Activated CD8-positive, alpha-beta T cell treated with anti-CD3 and anti-CD28 coated beads for 36 hours (primary cell): Measurements from ENCODE around the gene FBRS. TPM values are rescaled to one million over a fixed set of nuclear protein-coding genes. Genes with fewer than 3 reads are reported as not detected.

Experiments
- ATAC-seq: fragments of 200-7000 bp; cut with Tn5 transposase; one replicate; pipeline ENCODE4 v1.10.0; 2021; ENCODE audit warnings: mild to moderate bottlenecking, moderate library complexity
- CTCF ChIA-PET: fragments of 350-600 bp; sonication (Branson Sonifier 250); formaldehyde crosslinking; loops from one replicate; lab custom pipeline; 2021; ENCODE audit warnings: antibody characterized with exemption; lab: Charles Lee
- POLR2A ChIA-PET: fragments of 350-600 bp; sonication (Branson Sonifier 250); formaldehyde crosslinking; loops from one replicate; lab custom pipeline; 2021; ENCODE audit warnings: antibody characterized with exemption; lab: Charles Lee
- DNase-seq: peaks from one replicate; pipeline ENCODE4 v3.0.0-alpha.2; 2020
- H3K27ac Mint-ChIP-seq: one replicate; pipeline ENCODE4 v1.8.0; 2021; ENCODE audit warnings: mild to moderate bottlenecking, mixed read lengths
- H3K27me3 Mint-ChIP-seq: one replicate; pipeline ENCODE4 v1.8.0; 2021; ENCODE audit warnings: mixed read lengths
- H3K36me3 Mint-ChIP-seq: one replicate; pipeline ENCODE4 v1.8.0; 2021; ENCODE audit warnings: low read depth, mixed read lengths
- H3K4me1 Mint-ChIP-seq: one replicate; pipeline ENCODE4 v1.8.0; 2021; ENCODE audit warnings: low read depth, mixed read lengths
- H3K4me3 Mint-ChIP-seq: one replicate; pipeline ENCODE4 v1.8.0; 2021; ENCODE audit warnings: mild to moderate bottlenecking, moderate library complexity, mixed read lengths
- H3K9me3 Mint-ChIP-seq: one replicate; pipeline ENCODE4 v1.8.0; 2021; ENCODE audit warnings: mixed read lengths
- intact Hi-C: fragments of 100-400 bp; cut with micrococcal nuclease; formaldehyde crosslinking; loops from one replicate; pipeline ENCODE4 v1.10.0; 2022
- total RNA-seq, 2 experiments: library from RNA; stranded (reverse); gene quantifications; one replicate each; pipeline ENCODE4 v1.2.3, GENCODE V29; 2021
- TF ChIP-seq, protein P1 (sequence below): fragments of 200-600 bp; IDR thresholded peaks from one replicate; pipeline ENCODE4 v1.8.0; 2022; ENCODE audit warnings: antibody characterized with exemption, mild to moderate bottlenecking

FBRS gene
- total RNA-seq, 2 experiments from 2014 or later = 80.3 to 85.8 TPM

DNA sequence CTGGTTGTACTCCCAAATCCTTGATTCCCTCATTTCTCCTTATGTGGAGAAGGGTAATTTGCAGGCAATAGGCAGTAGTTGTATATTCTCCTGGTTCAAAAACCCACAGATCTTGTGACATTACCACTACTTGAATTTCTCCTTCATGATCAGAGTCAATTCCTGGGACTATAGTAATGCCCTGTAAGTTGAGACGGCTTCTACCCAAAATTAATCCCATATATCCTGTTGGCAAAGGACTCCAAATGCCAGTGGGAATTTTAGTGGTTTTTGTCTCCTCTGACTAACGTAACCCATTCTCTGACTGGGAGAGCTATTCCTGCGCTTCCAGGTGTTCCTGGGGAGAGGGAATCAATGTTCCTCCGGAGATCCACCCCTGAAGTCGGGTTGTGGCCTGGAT lies 36.5 kb upstream of the FBRS start:
- no peaks in the 10 kb centered on the region for H3K4me1 Mint-ChIP-seq
- H3K4me3 Mint-ChIP-seq = no peak overlapping the region
- H3K36me3 Mint-ChIP-seq = no peaks in the 10 kb centered on the region
- TF ChIP-seq, protein P1, sequence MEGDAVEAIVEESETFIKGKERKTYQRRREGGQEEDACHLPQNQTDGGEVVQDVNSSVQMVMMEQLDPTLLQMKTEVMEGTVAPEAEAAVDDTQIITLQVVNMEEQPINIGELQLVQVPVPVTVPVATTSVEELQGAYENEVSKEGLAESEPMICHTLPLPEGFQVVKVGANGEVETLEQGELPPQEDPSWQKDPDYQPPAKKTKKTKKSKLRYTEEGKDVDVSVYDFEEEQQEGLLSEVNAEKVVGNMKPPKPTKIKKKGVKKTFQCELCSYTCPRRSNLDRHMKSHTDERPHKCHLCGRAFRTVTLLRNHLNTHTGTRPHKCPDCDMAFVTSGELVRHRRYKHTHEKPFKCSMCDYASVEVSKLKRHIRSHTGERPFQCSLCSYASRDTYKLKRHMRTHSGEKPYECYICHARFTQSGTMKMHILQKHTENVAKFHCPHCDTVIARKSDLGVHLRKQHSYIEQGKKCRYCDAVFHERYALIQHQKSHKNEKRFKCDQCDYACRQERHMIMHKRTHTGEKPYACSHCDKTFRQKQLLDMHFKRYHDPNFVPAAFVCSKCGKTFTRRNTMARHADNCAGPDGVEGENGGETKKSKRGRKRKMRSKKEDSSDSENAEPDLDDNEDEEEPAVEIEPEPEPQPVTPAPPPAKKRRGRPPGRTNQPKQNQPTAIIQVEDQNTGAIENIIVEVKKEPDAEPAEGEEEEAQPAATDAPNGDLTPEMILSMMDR = no peak
- CTCF ChIA-PET = interaction anchor here (1.1 to 1.4 kb wide), 3 partner anchors 11 to 192 kb away, joined by 3 to 4 read pairs (median 3); partner anchors contain the start of genes DCTPP1 and ZNF689
- POLR2A ChIA-PET = interaction anchor here (0.6 kb wide), 1 partner anchor 13 kb away, joined by 4 read pairs; no protein-coding TSS in a partner anchor
- H3K27me3 Mint-ChIP-seq = no peaks in the 10 kb centered on the region
- H3K27ac Mint-ChIP-seq = no peak overlapping the region
- H3K9me3 Mint-ChIP-seq = no peaks in the 10 kb centered on the region
- ATAC-seq (no peak), DNase-seq (no peak)
- intact Hi-C loops = no loop called here

DNA sequence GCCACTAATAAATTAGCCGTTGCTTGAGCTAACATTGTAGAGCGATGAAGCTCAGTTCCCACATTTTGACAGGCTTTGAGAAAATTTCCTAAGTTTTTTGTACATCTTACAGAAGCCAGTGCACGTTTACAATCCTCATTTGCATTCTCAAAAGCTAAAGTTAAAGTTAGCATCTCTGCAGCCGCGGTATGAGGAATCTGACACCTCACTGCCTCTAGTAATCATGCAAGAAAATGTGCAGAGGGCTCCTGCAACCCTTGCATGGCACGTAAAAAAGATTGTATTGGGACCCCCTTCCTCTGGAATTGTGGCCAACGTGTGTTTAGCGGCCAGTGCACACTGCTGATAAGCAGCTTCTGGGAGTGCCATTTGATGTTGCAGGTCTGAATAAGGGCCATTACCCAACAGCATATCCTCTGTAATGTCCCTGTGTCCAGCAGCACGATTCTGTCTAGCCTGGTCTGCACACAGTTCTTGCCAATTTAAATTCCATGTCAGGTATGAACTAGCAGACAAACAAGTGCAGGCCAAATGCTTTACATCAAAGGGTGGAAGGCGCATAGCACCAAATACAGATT lies 35.7 kb upstream of the FBRS start:
- no peak for DNase-seq
- ATAC-seq = no peak
- no peaks in the 10 kb centered on the region for H3K27me3 Mint-ChIP-seq
- no peaks in the 10 kb centered on the region for H3K36me3 Mint-ChIP-seq
- TF ChIP-seq, protein P1 = no peak
- ChIA-PET CTCF (interaction anchor here (0.6 to 1.4 kb wide), 3 partner anchors 12 to 193 kb away, joined by 3 read pairs; partner anchors contain the start of genes DCTPP1 and ZNF689), POLR2A (interaction anchor here (0.6 to 1.3 kb wide), 5 partner anchors 10 to 52 kb away, joined by 3 to 4 read pairs (median 3); no protein-coding TSS in a partner anchor)
- intact Hi-C loops = no loop called here
- H3K4me1 Mint-ChIP-seq = no peaks in the 10 kb centered on the region
- no peak overlapping the region for H3K4me3 Mint-ChIP-seq
- no peak overlapping the region for H3K27ac Mint-ChIP-seq
- H3K9me3 Mint-ChIP-seq = no peaks in the 10 kb centered on the region

GRCh38 chr16:30623536-30624283 lies 34.5 kb upstream of the FBRS start:
- intact Hi-C loops = no loop called here
- DNase-seq = no peak
- POLR2A ChIA-PET = interaction anchor here (0.6 to 1.3 kb wide), 4 partner anchors 11 to 37 kb away, joined by 3 read pairs; no protein-coding TSS in a partner anchor
- H3K4me1 Mint-ChIP-seq = peaks cover 2% of the 10 kb centered on the region
- CTCF ChIA-PET = interaction anchor here (1.3 kb wide), 1 partner anchor 8 kb away, joined by 4 read pairs; no protein-coding TSS in a partner anchor
- H3K36me3 Mint-ChIP-seq = no peaks in the 10 kb centered on the region
- TF ChIP-seq, protein P1 = no peak
- no peak for ATAC-seq
- H3K4me3 Mint-ChIP-seq = no peak overlapping the region
- no peaks in the 10 kb centered on the region for H3K9me3 Mint-ChIP-seq
- H3K27ac Mint-ChIP-seq = no peak overlapping the region
- H3K27me3 Mint-ChIP-seq = no peaks in the 10 kb centered on the region

GRCh38 chr16:30626236-30626635 lies 32.0 kb upstream of the FBRS start:
- TF ChIP-seq, protein P1 = no peak
- H3K27ac Mint-ChIP-seq = no peak overlapping the region
- intact Hi-C loops = no loop called here
- DNase-seq (no peak), ATAC-seq (no peak)
- no peaks in the 10 kb centered on the region for H3K27me3 Mint-ChIP-seq
- ChIA-PET POLR2A (interaction anchor here (1.2 kb wide), 1 partner anchor 91 kb away, joined by 5 read pairs; the partner anchor contains the start of gene ZNF747), CTCF (interaction anchor here (0.6 to 7.7 kb wide), 6 partner anchors 10 to 197 kb away, joined by 3 to 61 read pairs (median 4); partner anchors contain the start of genes DCTPP1 and ZNF747)
- no peaks in the 10 kb centered on the region for H3K9me3 Mint-ChIP-seq
- no peaks in the 10 kb centered on the region for H3K36me3 Mint-ChIP-seq
- H3K4me3 Mint-ChIP-seq = no peak overlapping the region
- H3K4me1 Mint-ChIP-seq = peaks cover 4% of the 10 kb centered on the region
